Epithelial cell of proximal tubule (primary cell): ENCODE data around the gene HEMGN. TPM values are rescaled to one million over a fixed set of nuclear protein-coding genes. Genes with fewer than 3 reads are reported as not detected.
A peak's percentile ranks its signal among the peaks of the same experiment; 100 is the strongest.

Experiments used
- DNase-seq: peaks from one replicate; pipeline ENCODE4 v3.0.0-alpha.2; 2011; ENCODE audit warnings: low read depth
- H3K4me3 ChIP-seq: 2 replicates; pipeline ENCODE4 v1.5.1; 2011; ENCODE audit warnings: low read depth, mild to moderate bottlenecking, low read length
- CTCF ChIP-seq: conservative IDR thresholded peaks from 2 replicates; pipeline ENCODE4 v1.5.1; 2012; ENCODE audit warnings: low read depth, mild to moderate bottlenecking, low read length
- total RNA-seq: library from RNA; depleted of rRNA; stranded (reverse); fragments of >200 nt; gene quantifications from 2 replicates; pipeline ENCODE4 v1.2.3, GENCODE V29; 2015

HEMGN gene
- total RNA-seq, result not detected in 2 replicates

- no peak for TF ChIP-seq CTCF
- DNase-seq, result no peak
Observed at GRCh38 chr9:97938081-97938644, at the start of gene HEMGN. TSS of gene HEMGN (minus strand) at chr9:97938172. CDS start at chr9:97938136, 36 bp downstream.

GRCh38 chr9:97987487-97987886 lies 49.5 kb upstream of the HEMGN start:
- no peak for DNase-seq
- no peak overlapping the region for H3K4me3 ChIP-seq
- TF ChIP-seq CTCF, result no peak

More at GRCh38 chr9:97938081-97938644, at the start of gene HEMGN:
- no peak within 1 kb of the TSS for H3K4me3 ChIP-seq

- H3K4me3 ChIP-seq, result peak overlapping the region; percentile 91
- no peak for TF ChIP-seq CTCF
- DNase-seq, result no peak
Observed at GRCh38 chr9:97985058-97985861, 47.3 kb upstream of the HEMGN start.

GRCh38 chr9:97984188-97985057 lies 46.5 kb upstream of the HEMGN start:
- TF ChIP-seq CTCF, result no peak
- no peak for DNase-seq
- peak overlapping the region; percentile 91 for H3K4me3 ChIP-seq

GRCh38 chr9:97983589-97984187 lies 45.7 kb upstream of the HEMGN start:
- no peak for TF ChIP-seq CTCF
- peak overlapping the region; percentile 91 for H3K4me3 ChIP-seq
- DNase-seq, result no peak

- H3K4me3 ChIP-seq, result peak within 1 kb of the TSS; percentile 91
- no peak for DNase-seq
- peak; percentile 54 for TF ChIP-seq CTCF
Observed at GRCh38 chr9:97982683-97983588, 45.0 kb upstream of the HEMGN start, which contains the start of gene ANP32B. TSS of gene ANP32B (plus strand) at chr9:97983341. CDS start at chr9:97983556, 215 bp downstream.
